GM18502 (cell line): ENCODE results near the gene AMHR2.
"Not testable (repeated sequence)": the region's sequence is repeated elsewhere in the genome, so short reads cannot be mapped to it uniquely, and the experiment has no call there.

Source experiments
- ATAC-seq: cut with Tn5 transposase; IDR thresholded peaks from one replicate; pipeline ENCODE4 v1.9.1; 2021; ENCODE audit warnings: mild to moderate bottlenecking; ENCODE audit not compliant: unreplicated experiment, poor library complexity

Gene AMHR2

GRCh38 chr12:53413485-53414204 is 10.0 kb upstream of the AMHR2 start:
- ATAC-seq, result no peak

DNA sequence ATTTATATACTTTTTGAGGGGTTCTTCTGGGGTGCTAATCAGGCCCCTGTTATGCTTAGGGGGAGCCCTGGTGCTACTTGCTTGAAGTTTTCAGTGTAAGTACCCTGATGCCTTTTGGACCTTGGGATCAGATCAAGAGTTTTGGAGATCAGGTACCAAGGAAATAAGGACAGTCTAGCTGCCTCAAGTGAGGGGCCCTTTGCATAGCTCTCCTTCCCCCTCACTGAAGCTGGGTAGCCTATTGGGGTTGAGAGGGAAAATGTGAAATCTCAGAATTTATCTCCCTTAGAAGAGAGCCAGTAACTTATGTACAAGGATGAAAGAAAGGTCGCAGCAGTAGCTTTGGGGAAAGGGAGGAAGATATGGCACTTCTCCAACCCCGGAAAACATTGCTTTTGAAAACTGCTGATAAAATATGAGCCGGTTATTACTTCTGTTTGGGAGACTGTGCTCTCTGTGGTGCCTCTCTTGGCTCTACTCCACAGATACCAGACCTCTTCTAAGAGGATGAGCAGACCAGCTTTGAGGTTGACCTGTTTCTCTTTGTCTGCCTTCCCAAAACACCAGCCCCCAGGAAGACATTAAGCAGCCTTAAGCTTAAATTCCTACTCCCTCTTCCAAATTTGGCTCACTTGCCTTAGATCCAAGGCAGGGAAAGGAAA is 8.8 kb upstream of the AMHR2 start:
- ATAC-seq, result no peak

GRCh38 chr12:53415752-53416389 is 7.8 kb upstream of the AMHR2 start:
- not testable (repeated sequence) for ATAC-seq

GRCh38 chr12:53417291-53417816 is 6.3 kb upstream of the AMHR2 start:
- not testable (repeated sequence) for ATAC-seq

- ATAC-seq, result no peak
These were observed 5.4 kb upstream of the AMHR2 start for GRCh38 chr12:53418221-53418620.

- no peak for ATAC-seq
These were observed 3.9 kb upstream of the AMHR2 start for GRCh38 chr12:53419756-53420155.

GRCh38 chr12:53422247-53422646 is 1.4 kb upstream of the AMHR2 start:
- ATAC-seq, result not testable (repeated sequence)

DNA sequence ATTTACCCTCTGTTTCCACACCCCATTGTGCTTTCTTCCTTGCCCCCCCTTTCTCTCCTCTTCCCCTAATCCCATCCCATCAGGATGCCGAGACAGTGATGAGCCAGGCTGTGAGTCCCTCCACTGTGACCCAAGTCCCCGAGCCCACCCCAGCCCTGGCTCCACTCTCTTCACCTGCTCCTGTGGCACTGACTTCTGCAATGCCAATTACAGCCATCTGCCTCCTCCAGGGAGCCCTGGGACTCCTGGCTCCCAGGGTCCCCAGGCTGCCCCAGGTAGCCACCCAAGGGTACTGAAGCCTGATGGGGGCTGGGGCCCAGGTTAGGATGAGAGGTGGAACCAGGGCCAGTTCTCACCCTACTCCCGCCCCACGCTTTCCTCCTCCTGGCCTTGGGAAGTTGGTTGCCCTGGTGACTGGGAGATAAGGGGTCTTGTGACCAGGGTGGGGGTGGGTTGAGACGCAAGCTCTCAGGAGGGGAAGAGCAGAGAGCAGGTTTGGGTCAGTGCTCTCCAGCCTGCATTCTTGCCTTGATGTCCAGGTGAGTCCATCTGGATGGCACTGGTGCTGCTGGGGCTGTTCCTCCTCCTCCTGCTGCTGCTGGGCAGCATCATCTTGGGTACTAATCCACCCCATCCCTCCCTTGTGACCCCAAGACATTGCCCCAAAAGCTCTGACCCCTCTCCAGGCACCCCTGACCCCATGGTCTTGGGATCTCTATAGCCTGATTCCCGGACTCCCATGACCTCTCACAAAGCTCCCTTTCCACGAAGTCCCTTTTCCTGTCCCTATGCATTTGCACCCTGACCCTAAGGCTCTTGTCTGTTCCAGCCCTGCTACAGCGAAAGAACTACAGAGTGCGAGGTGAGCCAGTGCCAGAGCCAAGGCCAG is 1.2 kb downstream of the AMHR2 start:
- ATAC-seq, result no peak

GRCh38 chr12:53425515-53426150 is 2.0 kb downstream of the AMHR2 start:
- no peak for ATAC-seq

GRCh38 chr12:53427905-53428594 is 4.4 kb downstream of the AMHR2 start:
- no peak for ATAC-seq

- ATAC-seq, result no peak
These were observed 5.1 kb downstream of the AMHR2 start for GRCh38 chr12:53428741-53429140.

GRCh38 chr12:53430116-53430515 is 6.5 kb downstream of the AMHR2 start:
- ATAC-seq, result no peak

DNA sequence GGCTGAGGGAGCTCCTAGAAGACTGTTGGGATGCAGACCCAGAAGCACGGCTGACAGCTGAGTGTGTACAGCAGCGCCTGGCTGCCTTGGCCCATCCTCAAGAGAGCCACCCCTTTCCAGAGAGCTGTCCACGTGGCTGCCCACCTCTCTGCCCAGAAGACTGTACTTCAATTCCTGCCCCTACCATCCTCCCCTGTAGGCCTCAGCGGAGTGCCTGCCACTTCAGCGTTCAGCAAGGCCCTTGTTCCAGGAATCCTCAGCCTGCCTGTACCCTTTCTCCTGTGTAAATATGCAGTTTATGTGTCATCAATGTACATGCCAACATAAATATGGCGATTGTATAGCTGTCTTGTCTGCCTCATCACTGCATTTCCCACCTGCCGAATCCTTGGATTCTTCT is 7.5 kb downstream of the AMHR2 start:
- no peak for ATAC-seq

GRCh38 chr12:53435326-53435725 is 11.7 kb downstream of the AMHR2 start:
- ATAC-seq, result not testable (repeated sequence)

- not testable (repeated sequence) for ATAC-seq
These were observed 15.9 kb downstream of the AMHR2 start for GRCh38 chr12:53439582-53439981.

DNA sequence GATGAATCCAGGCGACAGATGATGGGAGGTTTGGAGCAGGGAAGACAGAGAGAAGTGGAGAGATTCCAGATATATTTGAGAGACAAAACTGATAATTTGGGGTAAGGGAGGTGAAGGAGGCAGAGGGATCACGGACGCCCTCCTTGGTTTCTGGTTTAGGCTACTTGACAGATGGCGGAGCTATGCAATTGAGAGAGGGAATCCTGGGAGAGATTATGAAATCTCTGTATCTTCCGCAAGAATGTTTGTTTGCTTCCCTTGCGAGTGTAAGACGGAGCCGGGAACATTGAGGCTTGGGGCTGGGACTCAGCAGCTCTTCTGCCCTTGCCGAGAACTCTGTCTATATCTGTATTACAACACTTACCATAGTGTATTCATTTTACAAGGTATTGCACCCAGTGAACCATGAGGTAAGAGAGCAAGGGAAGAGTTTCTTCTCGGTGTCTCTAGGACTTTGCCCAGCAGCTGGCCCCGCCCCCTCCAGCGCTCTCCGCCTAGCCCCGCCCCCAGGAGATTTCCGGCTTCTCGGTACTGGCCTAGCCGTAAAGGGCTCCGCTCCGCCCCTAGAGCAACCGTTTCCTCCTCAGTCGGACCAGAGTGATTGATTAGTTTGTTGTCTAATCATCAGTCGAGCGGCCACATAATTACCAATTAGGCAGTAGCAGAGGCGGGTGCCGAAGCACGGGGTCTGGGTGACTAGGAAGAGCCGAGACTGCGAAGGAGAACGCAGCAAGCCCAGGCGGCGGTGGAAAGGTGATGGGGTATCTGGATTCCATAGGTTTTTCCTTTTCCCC is 17.6 kb downstream of the AMHR2 start, which contains the start of gene PRR13:
Gene PRR13, plus strand, starts transcription at position 695 of the 794 bp plus-strand sequence. CDS start 981 bp downstream, outside the sequence.
- peak; percentile 98 for ATAC-seq

GRCh38 chr12:53443955-53444354 is 20.3 kb downstream of the AMHR2 start:
- no peak for ATAC-seq

DNA sequence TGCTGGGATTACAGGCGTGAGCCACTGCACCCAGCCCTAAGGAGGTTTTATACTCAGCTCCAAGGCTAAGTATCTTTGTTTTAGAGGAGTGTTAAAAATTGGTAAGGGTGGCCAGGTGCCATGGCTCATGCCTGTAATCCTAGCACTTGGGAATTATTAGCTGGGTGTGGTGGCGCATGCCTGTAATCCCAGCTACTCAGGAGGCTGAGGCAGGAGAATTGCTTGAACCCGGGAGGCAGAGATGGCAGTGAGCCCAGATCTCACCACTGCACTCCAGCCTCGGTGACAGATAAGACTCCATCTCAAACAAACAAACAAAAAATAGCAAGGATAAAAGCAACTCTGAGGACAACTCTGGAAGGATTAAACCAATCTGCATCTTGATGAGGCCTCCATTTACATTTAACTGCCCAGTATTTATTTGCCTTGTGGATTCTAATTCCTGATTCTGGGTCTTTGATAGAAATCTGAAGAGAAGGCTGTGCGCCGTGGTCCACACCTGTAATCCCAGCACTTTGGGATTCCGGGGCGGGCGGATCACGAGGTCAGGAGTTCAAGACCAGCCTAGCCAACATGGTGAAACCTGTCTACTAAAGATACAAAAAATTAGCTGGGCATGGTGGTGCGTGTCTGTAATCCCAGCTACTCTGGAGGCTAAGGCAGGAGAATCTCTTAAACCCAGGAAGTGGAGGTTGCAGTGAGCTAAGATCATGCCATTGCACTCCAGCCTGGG is 21.1 kb downstream of the AMHR2 start:
- ATAC-seq, result not testable (repeated sequence)
